CD1c-positive myeloid dendritic cell (primary cell): ENCODE results near the gene KLF8.

Experiments used
- DNase-seq: peaks from one replicate; pipeline ENCODE4 v3.0.0-alpha.2; 2016; ENCODE audit errors: extremely low spot score

Gene KLF8

DNA sequence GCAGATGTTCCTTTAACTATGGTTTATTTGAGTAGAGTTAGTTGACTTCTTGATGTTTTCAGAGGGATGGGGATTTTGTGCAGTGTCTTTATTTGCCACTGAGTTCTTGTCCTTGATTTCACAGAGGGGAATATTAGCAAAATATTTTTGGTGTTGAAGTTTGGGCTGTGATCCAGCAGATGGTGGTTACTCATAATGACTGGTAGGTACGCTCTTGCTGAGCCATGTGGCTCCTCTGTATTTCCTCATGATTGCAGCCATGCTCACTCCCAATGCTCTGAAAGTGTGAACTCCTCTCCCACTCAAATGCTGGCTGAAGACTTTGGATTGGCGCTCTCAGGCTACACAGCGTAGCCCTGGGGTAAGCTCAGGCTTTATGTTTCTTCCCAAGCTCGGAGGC, 77.7 kb downstream of the KLF8 start:
- no peak for DNase-seq

DNA sequence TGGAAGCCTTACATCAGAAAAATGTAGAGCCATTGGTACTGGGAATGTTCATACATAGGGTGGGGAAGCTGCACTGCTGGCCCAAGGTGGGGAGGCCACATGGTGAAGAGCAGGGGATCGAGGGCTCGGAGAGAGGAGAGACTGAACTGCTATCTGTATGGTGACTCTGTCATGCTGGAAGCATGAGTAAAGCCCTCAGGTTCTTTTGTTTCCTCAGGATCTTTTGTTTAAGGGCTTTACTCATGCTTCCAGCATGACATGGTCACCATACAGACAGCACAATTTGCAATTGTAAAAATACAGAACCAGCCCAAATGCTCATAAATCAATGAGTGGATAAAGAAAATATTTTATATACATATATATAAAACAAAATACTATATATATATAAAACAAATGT, 78.4 kb downstream of the KLF8 start:
- DNase-seq = no peak

- no peak for DNase-seq
Measured at GRCh38 chrX:56313308-56313707, 81.2 kb downstream of the KLF8 start.

GRCh38 chrX:56314334-56314733, 82.2 kb downstream of the KLF8 start:
- no peak for DNase-seq

GRCh38 chrX:56318076-56318475, 85.9 kb downstream of the KLF8 start:
- DNase-seq = no peak

DNA sequence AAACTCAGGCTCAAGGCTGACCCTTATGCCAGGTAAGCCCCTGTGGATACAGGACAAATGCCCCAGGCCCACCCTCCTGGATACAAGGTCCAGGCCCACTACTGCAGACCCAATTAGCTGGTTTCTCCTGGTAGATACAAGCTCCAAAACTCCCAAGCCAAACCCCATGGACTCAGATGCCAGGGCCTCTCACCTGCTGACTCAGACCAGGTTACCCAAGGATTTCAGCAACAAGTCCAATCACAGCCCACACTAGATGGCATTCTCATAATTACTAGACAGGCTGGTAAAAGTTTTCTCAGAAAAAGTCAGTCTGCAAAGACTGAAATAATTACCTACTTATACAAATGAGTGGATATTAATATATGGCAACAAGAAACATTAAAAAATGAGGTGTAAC, 87.0 kb downstream of the KLF8 start:
- no peak for DNase-seq
